ENCODE measurements around the gene PAGE2B. TPM values are rescaled to one million over a fixed set of nuclear protein-coding genes. Genes with fewer than 3 reads are reported as not detected.

PAGE2B gene
- total RNA-seq, 1 experiment from 2014 or later = not detected

- Histone ChIP-seq H3K4me3 (ENCODE audit: low read depth in 2 of 2, low read length in 2 of 2) (no peak overlapping the region), H3K27me3 (ENCODE audit: control insufficient read depth, insufficient read depth, low read length) (no peaks in the 10 kb centered on the region), H3K9me3 (ENCODE audit: control insufficient read depth, insufficient read depth, low read depth, low read length) (no peaks in the 10 kb centered on the region), H3K4me1 (ENCODE audit: control insufficient read depth, insufficient read depth, low read length) (no peaks in the 10 kb centered on the region), H3K36me3 (ENCODE audit: control insufficient read depth, insufficient read depth, low read length) (no peaks in the 10 kb centered on the region), H3K27ac (ENCODE audit: low read length) (no peak overlapping the region)
- ChIA-PET CTCF (no interaction called here), POLR2A (no interaction called here)
- ATAC-seq (no peak), DNase-seq (ENCODE audit: low read depth, low spot score) (no peak)
- in situ Hi-C loops (cut with HindIII; ENCODE audit: low pct_unique_long_range_greater_than_20kb, low sequenced_read_pairs) (no loop called here), intact Hi-C loops (cut with micrococcal nuclease; ENCODE audit: unreplicated experiment) (no loop called here)
- TF ChIP-seq TCF7L2 (IDR thresholded peaks at IDR 0.05; ENCODE audit: low read depth, low read length) (no peak), REST (IDR thresholded peaks at IDR 0.05; ENCODE audit: insufficient read depth in 1 of 2, low read depth in 2 of 2, low read length in 1 of 2) (no peak), CTCF (IDR thresholded peaks at IDR 0.05) (no peak), SIN3A (IDR thresholded peaks at IDR 0.05; ENCODE audit: borderline replicate concordance, insufficient read depth, low read depth, low read length) (no peak), POLR2AphosphoS5 (IDR thresholded peaks at IDR 0.05; ENCODE audit: low read depth, low read length) (no peak)
- no TSS peak for BruUV-seq (replicated peaks)
These were observed 49.1 kb downstream of the PAGE2B start for GRCh38 chrX:55123900-55124299.

GRCh38 chrX:55127692-55128091 lies 52.9 kb downstream of the PAGE2B start:
- ChIA-PET CTCF (no interaction called here), POLR2A (no interaction called here)
- TF ChIP-seq CTCF (IDR thresholded peaks at IDR 0.05) (no peak), TCF7L2 (IDR thresholded peaks at IDR 0.05; ENCODE audit: low read depth, low read length) (no peak), SIN3A (IDR thresholded peaks at IDR 0.05; ENCODE audit: borderline replicate concordance, insufficient read depth, low read depth, low read length) (no peak), REST (IDR thresholded peaks at IDR 0.05; ENCODE audit: insufficient read depth in 1 of 2, low read depth in 2 of 2, low read length in 1 of 2) (no peak), POLR2AphosphoS5 (IDR thresholded peaks at IDR 0.05; ENCODE audit: low read depth, low read length) (no peak)
- Histone ChIP-seq H3K27ac (ENCODE audit: low read length) (no peak overlapping the region), H3K4me1 (ENCODE audit: control insufficient read depth, insufficient read depth, low read length) (no peaks in the 10 kb centered on the region), H3K36me3 (ENCODE audit: control insufficient read depth, insufficient read depth, low read length) (no peaks in the 10 kb centered on the region), H3K4me3 (ENCODE audit: low read depth in 2 of 2, low read length in 2 of 2) (no peak overlapping the region), H3K27me3 (ENCODE audit: control insufficient read depth, insufficient read depth, low read length) (no peaks in the 10 kb centered on the region), H3K9me3 (ENCODE audit: control insufficient read depth, insufficient read depth, low read depth, low read length) (no peaks in the 10 kb centered on the region)
- in situ Hi-C loops (cut with HindIII; ENCODE audit: low pct_unique_long_range_greater_than_20kb, low sequenced_read_pairs) = no loop called here
- intact Hi-C loops (cut with micrococcal nuclease; ENCODE audit: unreplicated experiment) = no loop called here
- ATAC-seq (no peak), DNase-seq (ENCODE audit: low read depth, low spot score) (no peak)
- BruUV-seq (replicated peaks) = no TSS peak

Other genes starting within 250 kb of the PAGE2B start
- gene TRO, start 154.2 kb upstream of the PAGE2B start, total RNA-seq (2021; ENCODE audit: unreplicated experiment) = 2.4 TPM
- 0.36 TPM for gene PFKFB1, start 80.8 kb upstream of the PAGE2B start, total RNA-seq (2021; ENCODE audit: unreplicated experiment)
- gene APEX2, start 74.7 kb upstream of the PAGE2B start, total RNA-seq (2021; ENCODE audit: unreplicated experiment) = 32.3 TPM
- not detected for gene ALAS2, start 44.1 kb upstream of the PAGE2B start, total RNA-seq (2021; ENCODE audit: unreplicated experiment)
- gene PAGE2, start 14.0 kb downstream of the PAGE2B start, total RNA-seq (2021; ENCODE audit: unreplicated experiment) = not detected
- gene PAGE5, start 145.3 kb downstream of the PAGE2B start, total RNA-seq (2021; ENCODE audit: unreplicated experiment) = not detected
- gene PAGE3, start 189.9 kb downstream of the PAGE2B start, total RNA-seq (2021; ENCODE audit: unreplicated experiment) = not detected

Measured in Panc1 (cell line).